ENCODE measurements around the gene SPRY4.

SPRY4 gene

GRCh38 chr5:142315096-142315900 lies 9.5 kb downstream of the SPRY4 start:
- POLR2A ChIA-PET = no interaction called here
- TF ChIP-seq CTCF (IDR thresholded peaks at IDR 0.05; ENCODE audit: control extremely low read depth, extremely low read depth, low read depth, missing control alignments) = no peak
- CTCF ChIA-PET = no interaction called here
- DNase-seq (ENCODE audit: extremely low spot score) = no peak

GRCh38 chr5:142314606-142315005 lies 10.2 kb downstream of the SPRY4 start:
- no peak for DNase-seq (ENCODE audit: extremely low spot score)
- ChIA-PET POLR2A (no interaction called here), CTCF (no interaction called here)
- TF ChIP-seq CTCF (IDR thresholded peaks at IDR 0.05; ENCODE audit: control extremely low read depth, extremely low read depth, low read depth, missing control alignments) = no peak

GRCh38 chr5:142314109-142314508 lies 10.7 kb downstream of the SPRY4 start:
- POLR2A ChIA-PET = no interaction called here
- no peak for TF ChIP-seq CTCF (IDR thresholded peaks at IDR 0.05; ENCODE audit: control extremely low read depth, extremely low read depth, low read depth, missing control alignments)
- CTCF ChIA-PET = interaction anchor here (0.5 kb wide), 1 partner anchor 158 kb away, joined by 3 read pairs; no protein-coding TSS in a partner anchor
- no peak for DNase-seq (ENCODE audit: extremely low spot score)

GRCh38 chr5:142313682-142314081 lies 11.1 kb downstream of the SPRY4 start:
- ChIA-PET CTCF (interaction anchor here (0.5 kb wide), 1 partner anchor 159 kb away, joined by 3 read pairs; no protein-coding TSS in a partner anchor), POLR2A (no interaction called here)
- TF ChIP-seq CTCF (IDR thresholded peaks at IDR 0.05; ENCODE audit: control extremely low read depth, extremely low read depth, low read depth, missing control alignments) = no peak
- no peak for DNase-seq (ENCODE audit: extremely low spot score)

- DNase-seq (ENCODE audit: extremely low spot score) = no peak
- POLR2A ChIA-PET = no interaction called here
- no peak for TF ChIP-seq CTCF (IDR thresholded peaks at IDR 0.05; ENCODE audit: control extremely low read depth, extremely low read depth, low read depth, missing control alignments)
- CTCF ChIA-PET = no interaction called here
These were observed 11.5 kb downstream of the SPRY4 start for GRCh38 chr5:142313275-142313674.

- TF ChIP-seq CTCF (IDR thresholded peaks at IDR 0.05; ENCODE audit: control extremely low read depth, extremely low read depth, low read depth, missing control alignments) = no peak
- POLR2A ChIA-PET = no interaction called here
- CTCF ChIA-PET = interaction anchor here (1.3 kb wide), 1 partner anchor 10 kb away, joined by 3 read pairs; no protein-coding TSS in a partner anchor
These were observed 12.4 kb downstream of the SPRY4 start for GRCh38 chr5:142312399-142312798.

More at GRCh38 chr5:142312399-142312798, 12.4 kb downstream of the SPRY4 start:
- no peak for DNase-seq (ENCODE audit: extremely low spot score)

Measured in GM10248 (cell line).